ENCODE results near the gene GALNT17.

GALNT17 gene

DNA sequence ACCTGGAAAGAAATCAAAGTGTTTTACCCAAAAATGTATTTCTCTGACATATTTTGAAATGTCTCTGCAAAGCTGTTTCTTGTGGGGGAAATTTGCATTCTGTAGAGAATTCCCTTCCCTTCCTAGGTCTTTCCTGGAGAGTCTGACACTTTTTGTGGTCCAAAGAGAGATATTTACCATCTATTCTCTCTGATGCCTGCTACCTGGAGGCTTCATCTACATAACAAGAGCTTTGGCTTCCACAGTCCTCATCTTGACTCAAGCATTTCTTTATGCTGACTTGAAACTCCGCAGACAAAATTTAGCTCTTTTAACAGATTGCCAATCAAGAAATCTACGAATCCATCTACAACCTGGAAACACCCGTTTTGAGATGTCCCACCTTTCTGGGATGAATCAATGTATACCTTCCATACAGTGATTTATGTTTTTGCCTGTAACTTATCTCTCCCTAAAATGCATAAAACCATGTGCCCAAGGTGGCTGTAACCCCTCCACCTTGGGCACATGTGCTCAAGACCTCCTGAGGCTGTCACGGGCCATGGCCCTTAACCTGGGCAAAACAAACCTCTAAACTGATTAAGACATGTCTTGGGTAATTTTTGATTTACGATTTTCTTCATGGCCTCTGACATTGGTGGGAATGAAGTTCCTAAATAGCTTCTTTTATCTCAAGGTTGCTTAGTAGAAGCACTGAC, 334.7 kb downstream of the GALNT17 start:
- no peak for DNase-seq

DNA sequence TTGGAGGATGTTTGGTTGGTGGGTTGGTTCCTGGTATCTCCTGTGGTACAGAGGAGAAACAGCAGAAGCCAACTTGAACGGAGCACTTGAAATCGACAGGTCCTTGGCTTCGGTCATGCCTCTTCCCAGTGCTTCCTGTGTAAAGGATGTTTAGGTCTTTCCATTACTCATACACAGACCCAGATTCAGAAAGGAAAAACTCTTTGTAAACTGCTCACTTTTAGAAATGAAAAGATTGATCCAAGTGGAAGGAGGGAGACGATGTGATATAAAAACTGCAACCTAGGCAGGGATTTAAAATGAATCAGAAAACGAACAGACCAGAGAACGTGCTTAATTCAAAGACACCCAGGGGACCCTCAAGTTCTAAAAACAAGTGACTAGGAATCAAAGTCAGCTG, 338.4 kb downstream of the GALNT17 start:
- no peak for DNase-seq

- DNase-seq = no peak
Measured at GRCh38 chr7:71470830-71471229, 338.9 kb downstream of the GALNT17 start.

DNA sequence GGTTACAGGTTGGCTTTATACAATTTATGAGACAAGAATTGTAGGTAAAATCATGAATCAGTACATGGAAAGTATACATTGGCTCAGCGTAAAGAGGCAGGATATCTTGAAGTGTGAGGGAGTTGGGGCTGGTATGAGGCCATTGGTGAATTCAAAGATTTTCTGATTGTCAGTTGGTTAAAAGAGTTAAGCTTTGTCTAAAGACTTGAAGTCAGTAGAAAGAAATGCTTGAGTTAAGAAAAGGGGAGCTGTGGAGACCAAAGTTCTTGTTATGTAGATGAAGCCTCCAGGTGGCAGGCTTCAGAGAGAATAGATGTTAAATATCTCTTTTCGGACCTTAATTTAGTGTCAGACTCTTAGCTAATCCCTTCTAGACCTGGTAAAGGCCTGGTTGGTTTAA, 341.0 kb downstream of the GALNT17 start:
- no peak for DNase-seq

- DNase-seq = no peak
Measured at GRCh38 chr7:71473366-71473967, 341.5 kb downstream of the GALNT17 start.

DNA sequence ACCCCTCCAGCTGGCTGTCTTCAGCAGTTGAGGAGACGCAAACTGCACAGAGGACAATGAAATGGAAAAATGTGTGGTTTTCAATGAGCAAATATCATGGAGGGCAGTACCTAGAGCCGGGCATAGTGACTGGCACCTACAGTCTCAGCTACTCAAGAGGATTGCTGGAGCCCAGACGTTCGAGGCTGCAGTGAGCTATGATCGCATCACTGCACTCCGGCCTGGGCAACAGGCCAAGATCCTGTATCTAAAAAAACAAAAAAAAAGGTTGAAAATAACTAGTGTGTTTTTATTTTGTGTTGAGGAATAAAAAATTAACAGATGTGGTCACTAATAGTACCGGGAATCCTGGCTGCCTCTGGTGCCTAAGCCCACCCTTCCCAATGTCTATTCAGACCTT, 345.5 kb downstream of the GALNT17 start:
- no peak for DNase-seq

GRCh38 chr7:71479231-71479630, 347.3 kb downstream of the GALNT17 start:
- no peak for DNase-seq

DNA sequence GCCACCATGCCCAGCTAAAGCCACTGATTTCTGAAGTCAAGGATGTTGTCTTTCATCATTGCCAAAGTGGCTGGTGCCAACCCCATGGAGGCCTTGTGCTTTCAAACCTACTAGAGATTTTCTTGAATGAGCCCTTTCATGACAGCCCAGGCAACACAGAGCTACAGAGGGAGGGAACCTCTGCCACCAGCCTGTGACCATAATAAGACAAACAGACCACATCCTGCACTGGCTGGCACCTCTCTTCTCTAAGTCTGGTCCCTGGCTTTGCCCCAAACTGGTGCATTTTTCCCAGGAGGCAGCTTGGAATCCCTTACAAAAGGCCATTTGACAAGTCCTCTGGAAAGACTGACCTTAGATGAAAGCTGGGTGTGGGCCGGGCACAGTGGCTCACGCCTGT, 348.8 kb downstream of the GALNT17 start:
- DNase-seq = no peak

DNA sequence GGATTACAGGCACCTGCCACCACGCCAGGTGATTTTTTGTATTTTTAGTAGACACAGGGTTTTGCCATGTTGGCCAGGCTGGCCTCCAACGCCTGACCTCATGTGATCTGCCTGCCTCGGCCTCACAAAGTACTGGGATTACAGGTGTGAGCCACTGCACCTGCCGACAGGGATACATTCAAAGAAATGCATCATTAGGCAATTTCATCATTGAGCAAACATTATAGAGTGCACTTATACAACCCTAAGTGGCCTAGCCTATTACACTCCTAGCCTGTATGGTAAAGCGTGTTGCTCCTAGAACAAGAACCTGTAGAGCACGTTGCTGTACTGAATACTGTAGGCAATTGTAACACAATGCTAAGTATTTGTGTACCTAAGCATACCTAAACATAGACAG, 350.3 kb downstream of the GALNT17 start:
- no peak for DNase-seq

- no peak for DNase-seq
Measured at GRCh38 chr7:71484380-71484779, 352.4 kb downstream of the GALNT17 start.

DNA sequence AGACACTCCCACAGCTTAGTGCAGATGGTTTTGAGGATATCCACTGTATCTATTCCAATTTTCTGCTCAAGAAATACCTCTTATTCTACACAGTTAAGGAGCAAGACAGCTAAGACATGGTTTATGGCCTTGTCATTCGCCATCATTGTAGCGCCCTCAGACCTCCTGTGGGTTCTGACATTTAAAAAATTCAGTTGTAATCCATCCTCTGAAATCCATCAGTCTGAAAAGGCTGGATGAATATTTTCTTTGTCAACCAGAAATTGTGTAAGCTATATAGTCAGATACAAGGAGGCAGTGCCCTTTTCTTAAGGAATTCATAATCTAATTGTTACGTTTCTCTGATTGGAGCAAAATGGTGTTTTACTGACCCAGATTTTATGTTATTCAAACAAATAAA, 353.6 kb downstream of the GALNT17 start:
- no peak for DNase-seq

- no peak for DNase-seq
Measured at GRCh38 chr7:71486414-71486813, 354.5 kb downstream of the GALNT17 start.

DNA sequence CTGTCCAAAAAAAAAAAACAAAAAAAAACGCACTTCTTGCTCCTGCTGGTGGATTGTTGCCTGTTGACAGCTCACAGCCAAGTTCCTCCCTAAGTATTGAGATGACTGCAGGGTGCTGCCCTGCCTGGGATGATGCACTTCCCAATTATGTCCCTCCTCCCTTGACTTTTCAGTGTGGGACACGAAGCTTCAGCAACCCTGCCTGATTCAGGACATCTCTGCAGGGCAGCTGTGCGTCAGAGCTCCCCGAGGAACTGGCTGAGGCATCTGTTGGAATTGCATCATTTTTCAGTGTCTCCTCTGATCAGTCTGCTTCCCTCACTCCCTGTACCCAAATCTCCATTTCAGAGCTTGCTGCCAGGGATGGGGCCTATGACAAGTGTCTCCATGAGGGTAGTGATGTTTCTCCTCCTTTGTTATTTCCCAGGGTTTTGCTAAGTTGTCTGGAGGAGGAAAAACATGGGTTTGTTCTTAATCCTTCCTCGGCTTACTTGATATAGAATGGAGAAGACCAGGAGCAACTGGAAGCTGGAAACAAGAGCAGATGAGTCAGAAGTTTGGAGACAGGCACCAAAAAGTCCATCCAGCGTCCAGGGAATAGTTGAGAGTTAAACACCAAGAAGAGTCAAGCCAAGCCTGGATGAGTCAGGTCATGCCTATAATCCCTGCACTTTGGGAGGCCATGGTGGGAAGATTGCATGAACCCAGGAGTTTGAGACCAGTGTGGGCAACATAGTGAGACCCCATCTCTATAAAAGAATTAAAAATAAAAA, 355.1 kb downstream of the GALNT17 start:
- DNase-seq = no peak

DNA sequence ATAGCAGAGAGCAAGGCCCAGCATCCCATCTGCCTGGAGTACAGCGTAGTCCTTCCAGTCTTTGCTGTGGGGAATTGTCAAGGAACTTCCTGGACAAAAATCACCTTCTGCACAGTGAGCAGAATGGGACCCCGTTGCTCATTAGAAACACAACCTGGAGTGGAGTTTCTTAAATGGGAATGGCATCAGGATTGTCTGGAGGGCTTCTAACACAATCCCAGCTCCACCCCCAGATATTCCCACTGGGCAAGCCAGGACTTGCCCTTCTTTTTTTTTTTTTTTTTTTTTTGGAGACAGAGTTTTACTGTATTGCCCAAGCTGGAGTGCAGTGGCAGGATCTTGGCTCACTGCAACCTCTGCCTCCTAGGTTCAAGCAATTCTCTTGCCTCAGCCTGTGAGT, 356.4 kb downstream of the GALNT17 start:
- DNase-seq = no peak

DNA sequence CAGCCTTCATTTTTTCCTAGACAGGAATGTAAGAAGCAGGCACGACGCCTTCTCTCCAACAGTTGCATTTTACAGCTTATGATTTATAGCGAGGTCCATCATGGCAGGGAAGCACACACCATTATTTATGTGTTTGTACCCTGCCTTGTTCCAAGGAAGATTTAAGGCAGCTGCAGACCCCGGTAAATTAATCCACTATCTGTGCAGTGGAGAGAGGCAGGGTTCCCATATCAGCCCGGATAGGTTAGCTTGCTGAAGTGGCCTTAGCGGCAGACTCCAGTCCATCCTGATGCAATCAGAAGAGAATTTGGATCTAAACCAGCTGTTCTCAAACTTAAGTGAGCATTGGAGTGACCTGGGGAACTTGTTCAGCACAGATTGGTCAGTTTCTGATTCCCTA, 359.4 kb downstream of the GALNT17 start:
- DNase-seq = no peak

DNA sequence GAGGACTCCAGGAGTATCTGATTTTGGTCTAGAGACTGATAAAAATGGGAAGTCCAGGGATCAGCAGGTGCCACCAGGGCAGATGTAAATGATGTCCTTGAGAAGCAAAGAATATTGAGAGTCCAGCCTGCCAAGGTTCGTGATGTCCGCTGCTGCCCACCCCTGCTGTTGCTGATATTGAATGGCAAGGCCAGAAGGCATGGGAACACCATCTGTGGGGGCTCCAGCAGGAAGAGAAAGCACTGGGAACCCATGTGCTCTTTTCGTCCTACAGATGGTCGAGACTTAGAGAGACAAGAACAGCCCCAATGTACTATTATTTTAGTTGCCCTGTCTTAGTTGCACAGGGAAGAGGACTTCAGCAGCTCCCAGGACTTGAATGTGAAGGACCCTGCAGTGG, 363.9 kb downstream of the GALNT17 start:
- DNase-seq = no peak

GRCh38 chr7:71497256-71497946, 365.5 kb downstream of the GALNT17 start:
- no peak for DNase-seq

DNA sequence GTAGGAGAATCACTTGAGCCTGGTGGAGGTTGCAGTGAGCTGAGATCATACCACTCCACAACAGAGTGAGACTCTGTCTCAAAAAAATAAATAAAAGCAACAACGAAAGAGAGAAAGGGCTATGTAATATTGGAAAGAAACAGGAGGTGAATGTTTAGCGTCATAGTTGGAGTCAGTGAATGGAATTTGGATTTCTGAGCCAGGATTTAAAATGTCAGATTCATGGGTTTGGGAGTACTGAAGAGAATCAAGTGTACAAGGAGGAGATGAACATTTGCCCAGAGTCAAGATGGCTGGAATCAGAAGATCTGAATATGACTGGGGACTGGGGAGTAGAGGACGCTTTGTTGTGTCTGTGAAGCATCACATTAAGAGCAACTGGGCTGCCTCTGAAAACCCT, 366.4 kb downstream of the GALNT17 start:
- DNase-seq = no peak

DNA sequence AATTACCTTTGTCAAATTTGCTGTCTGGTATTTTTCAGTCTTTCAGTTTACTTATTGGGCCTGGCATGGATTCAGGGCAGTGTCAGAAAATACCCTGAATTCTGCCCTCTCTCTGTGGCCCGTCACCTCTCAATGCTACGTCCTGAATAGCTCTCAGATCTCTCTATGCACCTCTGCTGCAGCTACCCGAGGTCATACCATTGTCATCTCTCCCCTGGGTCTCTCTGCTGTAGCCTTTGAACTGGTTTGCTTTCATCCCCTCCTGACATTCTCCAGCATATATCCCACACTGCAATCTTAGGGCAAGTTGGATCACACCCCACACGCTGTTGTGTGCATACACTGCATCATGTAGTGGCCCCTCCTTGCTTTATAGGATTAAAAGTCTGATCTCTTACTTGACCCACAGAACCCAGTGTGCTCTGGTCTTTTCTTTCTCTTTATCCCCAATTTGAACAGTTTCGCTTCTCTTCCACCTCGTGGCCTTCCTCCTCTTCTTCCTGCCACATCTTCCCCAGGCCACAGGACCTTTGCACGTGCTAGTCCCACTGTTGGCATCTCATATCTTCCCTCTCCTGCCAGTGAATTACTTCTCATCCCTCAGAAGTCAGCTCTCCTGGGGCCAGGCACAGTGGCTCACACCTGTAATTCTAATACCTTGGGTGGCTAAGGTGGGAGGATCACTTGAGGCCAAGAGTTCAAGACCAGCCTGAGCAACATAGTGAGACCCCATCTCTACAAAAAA, 372.9 kb downstream of the GALNT17 start:
- no peak for DNase-seq

GRCh38 chr7:71506822-71507221, 374.9 kb downstream of the GALNT17 start:
- no peak for DNase-seq

- no peak for DNase-seq
Measured at GRCh38 chr7:71507680-71508602, 376.0 kb downstream of the GALNT17 start.

DNA sequence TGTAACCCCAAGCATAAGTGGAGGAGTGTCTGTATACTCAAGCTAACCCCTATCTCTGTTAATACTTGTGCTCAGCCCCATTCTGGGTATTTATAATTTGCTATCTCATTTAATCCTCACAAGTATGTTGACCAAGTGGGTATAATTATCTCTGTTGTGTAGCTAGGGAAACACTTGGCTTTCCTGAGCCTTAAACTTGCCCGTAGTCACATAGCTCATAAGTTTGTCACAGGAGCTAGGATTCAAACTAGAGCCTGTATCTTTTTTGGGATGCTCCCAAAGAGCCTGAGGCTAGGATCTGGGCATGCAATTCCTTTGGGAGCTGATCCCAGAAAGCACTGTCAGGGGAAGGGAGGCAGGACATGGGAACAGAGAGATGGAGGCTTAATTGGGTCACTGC, 377.4 kb downstream of the GALNT17 start:
- DNase-seq = no peak
